Heart right ventricle (tissue), 16 donors: ENCODE measurements around the gene WDR87. TPM values are rescaled to one million over a fixed set of nuclear protein-coding genes. Genes with fewer than 3 reads are reported as not detected.

Source experiments
- ATAC-seq, 8 donors: fragments of 200-7000 bp; cut with Tn5 transposase; one replicate each; pipeline ENCODE4 v1.9.1; 2020; ENCODE audit warnings: mild to moderate bottlenecking in 8 of 8, moderate library complexity in 8 of 8, moderate number of reproducible peaks in 1 of 8
- DNase-seq, 2 donors: peaks; one replicate each; pipeline ENCODE4 v3.0.0-alpha.2; 2020
- H3K27ac ChIP-seq, 10 donors: fragments of 200-600 bp; sonication (generic) in 2 of 10; one replicate each; pipeline versions ENCODE4 v1.5.0 to v1.8.0; 2020 to 2022; ENCODE audit warnings: mild to moderate bottlenecking in 3 of 10
- H3K27me3 ChIP-seq, 7 donors: fragments of 200-600 bp; one replicate each; pipeline ENCODE4 v1.8.0; 2021 to 2022; ENCODE audit warnings: mild to moderate bottlenecking in 2 of 7
- H3K36me3 ChIP-seq, 9 donors: fragments of 200-600 bp; sonication (generic) in 1 of 9; one replicate each; pipeline versions ENCODE4 v1.5.0 to v1.8.0; 2020 to 2022; ENCODE audit warnings: mild to moderate bottlenecking in 2 of 9
- H3K4me1 ChIP-seq, 9 donors: fragments of 200-600 bp; sonication (generic) in 1 of 9; one replicate each; pipeline versions ENCODE4 v1.5.0 to v1.8.0; 2020 to 2022; ENCODE audit warnings: mild to moderate bottlenecking in 4 of 9
- H3K4me3 ChIP-seq, 10 donors: fragments of 200-600 bp; sonication (generic) in 2 of 10; one replicate each; pipeline versions ENCODE4 v1.5.0 to v1.8.0; 2020 to 2022; ENCODE audit warnings: mild to moderate bottlenecking in 7 of 10, moderate library complexity in 2 of 10
- H3K9me3 ChIP-seq, 11 donors: fragments of 200-600 bp in 10 of 11; sonication (generic) in 2 of 11; one replicate each; pipeline versions ENCODE4 v1.5.0 to v1.8.0; 2013 to 2022; ENCODE audit warnings: mild to moderate bottlenecking in 2 of 11, control low read depth in 1 of 11, moderate library complexity in 1 of 11
- CTCF ChIP-seq, 9 donors: fragments of 200-600 bp; sonication (generic) in 2 of 9; IDR thresholded peaks; one replicate each; pipeline versions ENCODE4 v1.5.0 to v1.8.0; 2021 to 2022; ENCODE audit warnings: antibody characterized with exemption in 9 of 9, mild to moderate bottlenecking in 5 of 9, moderate library complexity in 1 of 9
- WGBS, 2 donors: extraction: QIAGEN DNeasy Blood & Tissue Kit; methylation state at CpG; one replicate each; pipeline ENCODE4 v1.1.7; 2013; ENCODE audit warnings: inconsistent platforms in 1 of 2; 5-methylcytosine and 5-hydroxymethylcytosine counted together
- intact Hi-C, 10 donors: fragments of 100-400 bp; cut with DNase I; formaldehyde crosslinking; loops; one replicate each; pipeline versions ENCODE4 v1.11.1 to v1.14.2; 2022
- polyA plus RNA-seq, 2 donors: library from polyadenylated mRNA; stranded (reverse); fragments of 200-250 nt; gene quantifications; one replicate each; pipeline ENCODE4 v1.2.3, GENCODE V29; 2013
- total RNA-seq, 10 donors: library from RNA; stranded (reverse); fragmentation: NEBNext Ultra II Directional in 3 of 10; extraction: Animal tissue kit (Norgen Biotek cat#: 25700) in 3 of 10; gene quantifications; one replicate each; pipeline versions ENCODE4 v1.2.1 to v1.2.4, GENCODE V29; 2021 to 2023
- donor health status: Arrhythmogenic right ventricular cardiomyopathy.
- donor health status: ischemic (EF 13 %, LVEDD 7.1; RV severe dilation, severe dysfunction).
- donor health status: healthy with polysubstance abuse.
- donor health status: DM: no; HTN: yes; CAD: no.
- donor health status: DM: no; HTN: no; CAD: no.
- donor health status: ischemic (EF 25% LVEDD 6.9; RV normal size, moderate dysfunction).
- donor health status: ischemic (EF 25% LVEDD 5.7; RV mildly dilated, moderate dysfunction).
- donor health status: healthy.
- donor health status: DM: yes; HTN: yes; CAD: no.
- donor health status: Ischemic cardiomyopathy.
- donor health status: ischemic (EF 35%, LVEDD 5.7; RV mildly dilated, moderate dysfunction).
- donor health status: nonischemic (EF 11% LVEDD 7.7; RV severe dilation, severe dysfunction).
- donor health status: DM: yes; HTN: yes; CAD: no.
- donor health status: PGD.
- donor health status: ischemic (EF 29% LVEDD 5.4; RV normal size, mild dysfunction).
- donor health status: nonischemic (EF 23%, LVEDD 6.1; RV moderate dilation, normal function).

The WDR87 gene
- total and polyA plus RNA-seq, 12 donors = 0.04 TPM; not detected in 11

DNA sequence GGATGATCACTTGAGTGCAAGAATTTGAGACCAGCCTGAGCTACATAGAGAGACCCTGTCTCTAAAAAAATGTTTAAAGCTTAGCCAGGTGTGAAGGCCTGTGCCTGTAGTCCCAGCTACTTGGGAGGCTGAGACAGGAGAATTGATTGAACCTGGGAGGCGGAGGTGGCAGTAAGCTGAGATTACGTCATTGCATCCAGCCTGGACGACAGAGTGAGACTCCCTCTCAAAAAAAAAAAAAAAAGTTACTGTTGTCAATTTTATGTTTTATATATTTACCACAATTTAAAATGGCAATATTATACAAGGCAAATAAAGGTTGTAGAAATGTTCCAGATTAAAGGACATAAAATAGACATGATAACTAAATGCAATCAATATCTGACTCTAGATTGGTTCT, 29.2 kb downstream of the WDR87 start:
- intact Hi-C loops = no loop called here
- 83 to 88% methylated on average over 3 of the region's 3 CpGs for WGBS, 2 donors
- no peak for ATAC-seq
- Histone ChIP-seq H3K27ac (no peak overlapping the region), H3K9me3 (peaks cover 0 to 12% (median 8%) of the 10 kb centered on the region in 11 donors), H3K36me3 (no peaks in the 10 kb centered on the region), H3K4me1 (no peaks in the 10 kb centered on the region), H3K4me3 (no peak overlapping the region), H3K27me3 (peaks cover 0 to 3% (median 0%) of the 10 kb centered on the region in 7 donors)
- no peak for TF ChIP-seq CTCF (IDR thresholded peaks at IDR 0.05)
- DNase-seq = no peak

- Histone ChIP-seq H3K27me3 (peaks cover 0 to 3% (median 0%) of the 10 kb centered on the region in 7 donors), H3K27ac (no peak overlapping the region), H3K9me3 (peaks cover 0 to under 1% (median 0%) of the 10 kb centered on the region in 11 donors), H3K36me3 (no peaks in the 10 kb centered on the region), H3K4me3 (no peak overlapping the region), H3K4me1 (no peaks in the 10 kb centered on the region)
- intact Hi-C loops = no loop called here
- no peak for ATAC-seq
- no peak for DNase-seq
- no peak for TF ChIP-seq CTCF (IDR thresholded peaks at IDR 0.05)
- 30 to 37% methylated on average over 2 of the region's 2 CpGs for WGBS, 2 donors
Measured at GRCh38 chr19:37876032-37876431, 30.4 kb downstream of the WDR87 start.

- no peak overlapping the region for H3K27ac ChIP-seq
- 16 to 26% methylated on average over 3 of the region's 3 CpGs for WGBS, 2 donors
Measured at GRCh38 chr19:37874784-37875183, 31.6 kb downstream of the WDR87 start.

GRCh38 chr19:37872383-37872782, 34.0 kb downstream of the WDR87 start:
- intact Hi-C loops = no loop called here
- no peak for TF ChIP-seq CTCF (IDR thresholded peaks at IDR 0.05)
- peaks cover 0 to 17% (median 0%) of the 10 kb centered on the region in 7 donors for H3K27me3 ChIP-seq
- peaks cover 0 to 7% (median 0%) of the 10 kb centered on the region in 11 donors for H3K9me3 ChIP-seq
- no peaks in the 10 kb centered on the region for H3K36me3 ChIP-seq
- H3K27ac ChIP-seq = no peak overlapping the region
- WGBS, 2 donors = 71 to 83% methylated on average over 5 of the region's 5 CpGs
- H3K4me1 ChIP-seq = no peaks in the 10 kb centered on the region
- no peak for ATAC-seq
- no peak overlapping the region for H3K4me3 ChIP-seq
- no peak for DNase-seq

More at GRCh38 chr19:37874784-37875183, 31.6 kb downstream of the WDR87 start:
- no peak for DNase-seq
- Histone ChIP-seq H3K4me1 (no peaks in the 10 kb centered on the region), H3K36me3 (no peaks in the 10 kb centered on the region), H3K27me3 (peaks cover 0 to 11% (median 0%) of the 10 kb centered on the region in 7 donors), H3K9me3 (peaks cover 0 to under 1% (median 0%) of the 10 kb centered on the region in 11 donors), H3K4me3 (no peak overlapping the region)
- intact Hi-C loops = no loop called here
- TF ChIP-seq CTCF (IDR thresholded peaks at IDR 0.05) = no peak
- ATAC-seq = no peak
